ENCODE data around the gene C11orf91. TPM values are rescaled to one million over a fixed set of nuclear protein-coding genes. Genes with fewer than 3 reads are reported as not detected.

Gene C11orf91
- total RNA-seq, 1 experiment from 2014 or later: 2.9 TPM

DNA sequence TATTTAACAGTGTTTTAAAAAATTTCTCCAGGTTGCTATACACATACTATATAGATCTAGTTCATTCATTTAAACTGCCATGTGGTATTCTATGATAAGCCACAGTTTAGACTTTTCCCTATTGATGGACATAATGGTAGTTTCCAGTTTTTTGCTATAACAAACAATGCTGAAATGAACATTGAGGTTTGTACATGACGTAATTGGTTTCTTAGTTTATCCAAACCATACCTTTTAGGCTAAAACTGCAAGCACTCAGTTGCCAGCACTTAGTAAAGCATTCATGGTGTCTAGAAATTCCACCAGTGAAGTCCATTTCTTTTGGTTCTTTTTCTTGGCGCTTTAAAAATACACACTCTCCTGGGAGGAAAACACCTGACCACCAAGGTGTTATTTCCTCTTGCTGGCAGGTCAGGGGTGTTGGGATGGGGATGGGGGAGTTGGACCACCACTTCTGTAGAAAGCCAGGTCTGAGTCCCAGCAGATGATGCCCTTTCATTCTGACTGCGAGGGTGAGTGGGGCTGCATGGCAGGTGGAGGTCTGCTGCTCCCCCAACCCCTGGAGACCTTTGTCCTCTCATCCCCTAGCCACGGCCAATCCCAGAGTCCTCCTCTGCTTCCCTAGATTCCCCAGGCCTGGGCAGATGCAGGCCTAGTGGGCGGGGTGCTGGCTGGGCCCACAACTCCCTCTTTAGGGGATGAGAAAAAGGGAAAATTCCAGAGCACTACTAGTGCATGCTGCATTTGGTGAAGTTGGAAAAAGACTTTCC lies 41.1 kb downstream of the C11orf91 start:
- DNase-seq (ENCODE audit: unreplicated experiment): no peak
- BruUV-seq (replicated peaks): no TSS peak
- Mint-ChIP-seq H3K9me3 (ENCODE audit: unreplicated experiment) (no peaks in the 10 kb centered on the region), H3K27ac (ENCODE audit: low read depth, unreplicated experiment) (no peak overlapping the region), H3K4me1 (ENCODE audit: insufficient read depth, unreplicated experiment) (peaks cover 5% of the 10 kb centered on the region), H3K27me3 (ENCODE audit: insufficient read depth, unreplicated experiment) (no peaks in the 10 kb centered on the region), H3K36me3 (ENCODE audit: insufficient read depth, unreplicated experiment) (no peaks in the 10 kb centered on the region), H3K4me3 (ENCODE audit: unreplicated experiment) (no peak overlapping the region)
- ChIA-PET POLR2A (no interaction called here), CTCF (no interaction called here)
- TF ChIP-seq, protein P1, sequence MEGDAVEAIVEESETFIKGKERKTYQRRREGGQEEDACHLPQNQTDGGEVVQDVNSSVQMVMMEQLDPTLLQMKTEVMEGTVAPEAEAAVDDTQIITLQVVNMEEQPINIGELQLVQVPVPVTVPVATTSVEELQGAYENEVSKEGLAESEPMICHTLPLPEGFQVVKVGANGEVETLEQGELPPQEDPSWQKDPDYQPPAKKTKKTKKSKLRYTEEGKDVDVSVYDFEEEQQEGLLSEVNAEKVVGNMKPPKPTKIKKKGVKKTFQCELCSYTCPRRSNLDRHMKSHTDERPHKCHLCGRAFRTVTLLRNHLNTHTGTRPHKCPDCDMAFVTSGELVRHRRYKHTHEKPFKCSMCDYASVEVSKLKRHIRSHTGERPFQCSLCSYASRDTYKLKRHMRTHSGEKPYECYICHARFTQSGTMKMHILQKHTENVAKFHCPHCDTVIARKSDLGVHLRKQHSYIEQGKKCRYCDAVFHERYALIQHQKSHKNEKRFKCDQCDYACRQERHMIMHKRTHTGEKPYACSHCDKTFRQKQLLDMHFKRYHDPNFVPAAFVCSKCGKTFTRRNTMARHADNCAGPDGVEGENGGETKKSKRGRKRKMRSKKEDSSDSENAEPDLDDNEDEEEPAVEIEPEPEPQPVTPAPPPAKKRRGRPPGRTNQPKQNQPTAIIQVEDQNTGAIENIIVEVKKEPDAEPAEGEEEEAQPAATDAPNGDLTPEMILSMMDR (IDR thresholded peaks at IDR 0.05; ENCODE audit: unreplicated experiment): no peak
- intact Hi-C loops (cut with micrococcal nuclease): no loop called here

DNA sequence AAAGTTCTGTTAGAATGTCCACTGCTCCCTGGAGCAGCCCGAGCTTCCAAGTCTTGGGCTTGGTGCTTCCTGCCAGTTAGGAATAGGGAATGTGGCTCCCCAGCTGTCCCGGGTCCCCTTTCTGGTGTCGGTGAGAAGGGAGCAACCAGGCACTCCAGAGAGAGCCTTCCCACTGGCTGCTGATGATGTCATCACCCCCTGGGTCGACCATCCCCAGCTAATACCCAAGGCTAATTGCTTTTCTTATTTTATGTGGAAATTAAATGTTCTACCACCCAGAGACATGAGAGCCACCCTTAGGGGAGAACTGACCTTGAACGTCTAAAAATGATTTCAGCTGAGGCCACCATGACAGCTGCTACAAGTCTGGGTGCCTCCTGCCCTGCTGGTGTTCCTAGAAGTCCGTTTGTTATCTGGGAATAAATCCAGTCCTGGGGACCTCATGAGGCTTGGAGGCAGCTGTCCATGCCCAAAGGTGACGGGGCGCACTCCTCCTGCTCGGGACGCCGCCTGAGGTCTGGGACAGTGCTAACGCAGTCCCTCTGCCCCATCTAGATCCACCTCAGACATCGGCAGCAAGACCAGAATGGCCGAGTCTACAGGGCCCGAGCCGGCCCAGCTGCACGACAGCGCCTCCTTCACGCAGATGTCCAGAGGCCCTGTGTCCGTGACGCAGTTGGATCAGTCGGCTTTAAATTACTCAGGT lies 42.3 kb downstream of the C11orf91 start:
- Mint-ChIP-seq H3K4me3 (ENCODE audit: unreplicated experiment) (no peak overlapping the region), H3K27ac (ENCODE audit: low read depth, unreplicated experiment) (no peak overlapping the region), H3K36me3 (ENCODE audit: insufficient read depth, unreplicated experiment) (no peaks in the 10 kb centered on the region), H3K27me3 (ENCODE audit: insufficient read depth, unreplicated experiment) (no peaks in the 10 kb centered on the region), H3K9me3 (ENCODE audit: unreplicated experiment) (no peaks in the 10 kb centered on the region), H3K4me1 (ENCODE audit: insufficient read depth, unreplicated experiment) (peaks cover 5% of the 10 kb centered on the region)
- POLR2A ChIA-PET: no interaction called here
- intact Hi-C loops (cut with micrococcal nuclease): no loop called here
- BruUV-seq (replicated peaks): no TSS peak
- no peak for DNase-seq (ENCODE audit: unreplicated experiment)
- TF ChIP-seq, protein P1 (IDR thresholded peaks at IDR 0.05; ENCODE audit: unreplicated experiment): no peak
- CTCF ChIA-PET: interaction anchor here (0.5 kb wide), 1 partner anchor 149 kb away, joined by 3 read pairs; no protein-coding TSS in a partner anchor

DNA sequence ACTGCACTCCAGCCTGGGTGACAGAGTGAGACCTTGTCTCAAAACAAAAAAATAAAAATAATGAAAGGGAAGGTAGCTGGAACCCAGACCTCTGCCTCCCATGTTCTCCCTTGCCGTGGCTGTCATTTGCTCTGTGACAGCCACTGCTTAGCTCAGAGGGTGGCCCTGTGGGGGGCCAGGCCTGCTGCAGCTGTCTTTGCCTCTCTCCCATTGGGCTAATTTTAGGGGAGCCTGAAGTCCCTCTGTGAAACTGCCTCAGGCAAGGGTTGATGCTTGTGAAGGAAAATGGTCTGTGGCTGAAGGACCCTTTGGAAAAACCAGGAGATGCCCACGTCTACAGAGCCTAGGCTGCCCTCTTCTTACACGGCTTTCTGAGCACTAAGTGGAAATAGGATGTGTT lies 42.9 kb downstream of the C11orf91 start:
- TF ChIP-seq, protein P1 (IDR thresholded peaks at IDR 0.05; ENCODE audit: unreplicated experiment): no peak
- H3K4me1 Mint-ChIP-seq (ENCODE audit: insufficient read depth, unreplicated experiment): peaks cover 5% of the 10 kb centered on the region
- H3K27me3 Mint-ChIP-seq (ENCODE audit: insufficient read depth, unreplicated experiment): no peaks in the 10 kb centered on the region
- no TSS peak for BruUV-seq (replicated peaks)
- intact Hi-C loops (cut with micrococcal nuclease): no loop called here
- H3K27ac Mint-ChIP-seq (ENCODE audit: low read depth, unreplicated experiment): no peak overlapping the region
- H3K9me3 Mint-ChIP-seq (ENCODE audit: unreplicated experiment): no peaks in the 10 kb centered on the region
- ChIA-PET POLR2A (no interaction called here), CTCF (interaction anchor here (0.5 kb wide), 1 partner anchor 150 kb away, joined by 3 read pairs; no protein-coding TSS in a partner anchor)
- H3K4me3 Mint-ChIP-seq (ENCODE audit: unreplicated experiment): no peak overlapping the region
- H3K36me3 Mint-ChIP-seq (ENCODE audit: insufficient read depth, unreplicated experiment): no peaks in the 10 kb centered on the region
- no peak for DNase-seq (ENCODE audit: unreplicated experiment)

DNA sequence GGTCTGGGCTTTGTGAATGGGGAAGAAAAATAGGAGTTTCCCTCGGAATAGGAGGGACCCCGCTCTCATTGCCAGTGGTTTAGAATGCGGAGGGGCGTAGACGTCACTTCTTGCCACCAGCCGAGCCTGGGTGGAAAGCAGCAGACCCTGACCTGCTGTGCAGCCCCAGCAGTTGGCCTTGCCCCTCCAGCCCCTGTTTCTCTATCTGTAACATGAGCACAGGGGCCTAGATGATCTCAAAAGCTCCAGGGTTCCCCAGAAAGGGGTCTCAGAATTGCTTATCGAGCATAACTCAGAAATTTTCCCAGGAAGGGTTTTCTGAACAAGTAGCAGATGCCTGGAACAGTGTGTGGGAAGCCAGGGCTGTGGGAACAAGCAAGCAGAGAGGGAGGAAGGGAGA lies 43.9 kb downstream of the C11orf91 start:
- no peak for DNase-seq (ENCODE audit: unreplicated experiment)
- intact Hi-C loops (cut with micrococcal nuclease): no loop called here
- ChIA-PET CTCF (interaction anchor here (0.7 kb wide), 1 partner anchor 21 kb away, joined by 6 read pairs; no protein-coding TSS in a partner anchor), POLR2A (interaction anchor here (0.9 kb wide), 1 partner anchor 22 kb away, joined by 4 read pairs; no protein-coding TSS in a partner anchor)
- TF ChIP-seq, protein P1 (IDR thresholded peaks at IDR 0.05; ENCODE audit: unreplicated experiment): no peak
- no peaks in the 10 kb centered on the region for H3K27me3 Mint-ChIP-seq (ENCODE audit: insufficient read depth, unreplicated experiment)
- H3K9me3 Mint-ChIP-seq (ENCODE audit: unreplicated experiment): no peaks in the 10 kb centered on the region
- no peak overlapping the region for H3K27ac Mint-ChIP-seq (ENCODE audit: low read depth, unreplicated experiment)
- H3K4me1 Mint-ChIP-seq (ENCODE audit: insufficient read depth, unreplicated experiment): peaks cover 5% of the 10 kb centered on the region
- no peaks in the 10 kb centered on the region for H3K36me3 Mint-ChIP-seq (ENCODE audit: insufficient read depth, unreplicated experiment)
- H3K4me3 Mint-ChIP-seq (ENCODE audit: unreplicated experiment): no peak overlapping the region
- BruUV-seq (replicated peaks): no TSS peak

Data from MCF 10A (cell line).